Measurements from ENCODE around the gene RSKR. TPM values are rescaled to one million over a fixed set of nuclear protein-coding genes. Genes with fewer than 3 reads are reported as not detected.

The RSKR gene
- total and polyA plus RNA-seq, 9 of the 15 experiments (the other 6 are each of a cell fraction or from before 2014, with no cell fraction given): 1.4 to 42.3 (median 16.2) TPM

DNA sequence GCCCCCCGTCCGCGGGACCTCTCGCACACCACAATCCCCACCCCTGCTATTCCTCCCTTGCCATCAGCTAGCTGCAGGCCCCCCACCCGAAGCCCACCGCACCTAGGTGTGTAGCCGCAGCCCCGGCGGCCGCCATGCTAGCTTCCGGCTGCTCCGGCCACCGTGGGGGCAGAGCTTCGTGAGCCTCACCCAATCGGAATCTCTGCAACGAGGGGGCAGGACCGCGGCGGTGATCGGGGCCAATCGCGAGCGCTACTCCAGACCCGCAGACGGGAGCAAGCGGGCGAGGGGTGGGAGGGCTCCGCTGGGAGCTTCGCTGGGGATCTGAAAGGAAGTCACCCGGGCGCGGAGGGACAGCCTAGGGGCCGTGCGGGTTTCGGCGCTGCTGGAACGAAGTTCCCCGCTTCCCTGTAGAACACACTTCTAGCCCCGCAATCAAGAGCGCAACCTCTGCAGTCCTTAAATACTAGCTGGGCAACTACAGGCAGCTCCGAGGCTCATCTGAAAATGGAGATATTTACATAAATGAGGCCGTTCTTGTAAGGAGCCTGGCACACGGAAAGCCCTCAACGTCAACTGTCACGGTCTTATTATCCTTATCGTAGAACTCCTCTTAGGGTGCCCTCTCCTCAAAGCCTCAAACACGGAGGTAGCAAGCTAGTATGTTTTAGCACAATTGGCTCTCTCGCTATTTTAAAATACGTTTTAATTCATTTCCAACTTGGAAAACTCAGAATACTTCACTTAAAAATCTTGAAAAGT, 42.4 kb downstream of the RSKR start, which contains the start of gene PIGS (continued):
- TF ChIP-seq SP1 (CRISPR knock-in tag; IDR thresholded peaks at IDR 0.05) (0 out of 2 replicates have a peak, but pooled peaks have one; percentile 5), ZNF408 (CRISPR knock-in tag; IDR thresholded peaks at IDR 0.05; ENCODE audit: low read depth) (no peak), ATF7 (IDR thresholded peaks at IDR 0.05) (no peak; the same call in 1 of the 2 replicates), ZNF253 (CRISPR knock-in tag; conservative IDR thresholded peaks at IDR 0.05) (no peak), HDAC1 (IDR thresholded peaks at IDR 0.05) (0 out of 4 replicates have a peak, but pooled peaks of 1 of the 2 experiments have one; percentile 12), TBP (optimal IDR thresholded peaks at IDR 0.05; ENCODE audit: low read depth, low read length) (peak; percentile 85), JUN (IDR thresholded peaks at IDR 0.05; ENCODE audit: borderline replicate concordance, low read depth, low read length) (no peak), JUN (CRISPR knock-in tag; IDR thresholded peaks at IDR 0.05; ENCODE audit: borderline replicate concordance) (no peak), MAFK (IDR thresholded peaks at IDR 0.05; ENCODE audit: low read length) (no peak), MTA3 (IDR thresholded peaks at IDR 0.05; ENCODE audit: borderline replicate concordance) (peak; percentile 20; the same call in 1 of the 2 replicates), BHLHE40 (IDR thresholded peaks at IDR 0.05; ENCODE audit: low read length) (no peak), TAF15 (IDR thresholded peaks at IDR 0.05; ENCODE audit: low read depth, low read length) (no peak), FOXJ3 (CRISPR knock-in tag; IDR thresholded peaks at IDR 0.05) (no peak), ETV1 (tag; conservative IDR thresholded peaks at IDR 0.05; ENCODE audit: low read depth) (no peak; the same call in 1 of the 2 replicates), RCOR1 (IDR thresholded peaks at IDR 0.05; ENCODE audit: borderline replicate concordance in 1 of 2, low read depth in 2 of 2, low read length in 2 of 2) (peak in 1 of 2 experiments; percentile 46; a peak in 1 of 4 replicates), RBBP5 (IDR thresholded peaks at IDR 0.05; ENCODE audit: borderline replicate concordance, insufficient read depth, low read length, poor library complexity, severe bottlenecking) (peak; percentile 31), CEBPG (CRISPR knock-in tag; IDR thresholded peaks at IDR 0.05) (no peak), CEBPG (tag; conservative IDR thresholded peaks at IDR 0.05 in 1 of 2, IDR thresholded peaks at IDR 0.05 in 1 of 2) (no peak), GTF2A2 (tag; IDR thresholded peaks at IDR 0.05) (no peak), SRF (CRISPR knock-in tag; IDR thresholded peaks at IDR 0.05) (no peak), JUNB (CRISPR knock-in tag; conservative IDR thresholded peaks at IDR 0.05) (no peak), POLR2AphosphoS5 (IDR thresholded peaks at IDR 0.05; ENCODE audit: control insufficient read depth, insufficient read depth, low read depth, low read length) (peak; percentile 80), ZNF586 (CRISPR knock-in tag; conservative IDR thresholded peaks at IDR 0.05) (no peak), CAMTA2 (CRISPR knock-in tag; conservative IDR thresholded peaks at IDR 0.05) (no peak), SREBF2 (CRISPR knock-in tag; IDR thresholded peaks at IDR 0.05) (no peak), SIN3B (IDR thresholded peaks at IDR 0.05; ENCODE audit: low read depth) (no peak)
- TF ChIP-seq, protein P1, sequence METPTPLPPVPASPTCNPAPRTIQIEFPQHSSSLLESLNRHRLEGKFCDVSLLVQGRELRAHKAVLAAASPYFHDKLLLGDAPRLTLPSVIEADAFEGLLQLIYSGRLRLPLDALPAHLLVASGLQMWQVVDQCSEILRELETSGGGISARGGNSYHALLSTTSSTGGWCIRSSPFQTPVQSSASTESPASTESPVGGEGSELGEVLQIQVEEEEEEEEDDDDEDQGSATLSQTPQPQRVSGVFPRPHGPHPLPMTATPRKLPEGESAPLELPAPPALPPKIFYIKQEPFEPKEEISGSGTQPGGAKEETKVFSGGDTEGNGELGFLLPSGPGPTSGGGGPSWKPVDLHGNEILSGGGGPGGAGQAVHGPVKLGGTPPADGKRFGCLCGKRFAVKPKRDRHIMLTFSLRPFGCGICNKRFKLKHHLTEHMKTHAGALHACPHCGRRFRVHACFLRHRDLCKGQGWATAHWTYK (CRISPR knock-in tag; IDR thresholded peaks at IDR 0.05): no peak
- TF ChIP-seq, protein P2, sequence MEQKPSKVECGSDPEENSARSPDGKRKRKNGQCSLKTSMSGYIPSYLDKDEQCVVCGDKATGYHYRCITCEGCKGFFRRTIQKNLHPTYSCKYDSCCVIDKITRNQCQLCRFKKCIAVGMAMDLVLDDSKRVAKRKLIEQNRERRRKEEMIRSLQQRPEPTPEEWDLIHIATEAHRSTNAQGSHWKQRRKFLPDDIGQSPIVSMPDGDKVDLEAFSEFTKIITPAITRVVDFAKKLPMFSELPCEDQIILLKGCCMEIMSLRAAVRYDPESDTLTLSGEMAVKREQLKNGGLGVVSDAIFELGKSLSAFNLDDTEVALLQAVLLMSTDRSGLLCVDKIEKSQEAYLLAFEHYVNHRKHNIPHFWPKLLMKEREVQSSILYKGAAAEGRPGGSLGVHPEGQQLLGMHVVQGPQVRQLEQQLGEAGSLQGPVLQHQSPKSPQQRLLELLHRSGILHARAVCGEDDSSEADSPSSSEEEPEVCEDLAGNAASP (IDR thresholded peaks at IDR 0.05): no peak

Measured in K562 (cell line).